GM12878 (cell line): ENCODE measurements around the gene FOXI2. TPM values are rescaled to one million over a fixed set of nuclear protein-coding genes. Genes with fewer than 3 reads are reported as not detected.

Source experiments
- ATAC-seq: fragments of 200-7000 bp; cut with Tn5 transposase; 3 replicates; pipeline ENCODE4 v1.9.1; 2020; ENCODE audit warnings: mild to moderate bottlenecking, moderate library complexity
- BruUV-seq: library from RNA; stranded (reverse); fragments of 400-500 nt; replicated peaks from 2 replicates; lab custom pipeline; 2021; lab: Mats Ljungman, UMichigan
- CTCF ChIA-PET: fragments of 300-600 bp; sonication (Branson Sonifier 250); formaldehyde crosslinking; extraction: SDS; loops from one replicate; lab custom pipeline; 2021; ENCODE audit warnings: inconsistent platforms; lab: Yijun Ruan, JAX
- POLR2A ChIA-PET: fragments of 350-600 bp; formaldehyde crosslinking; extraction: SDS; loops from one replicate; lab custom pipeline; 2021; ENCODE audit warnings: inconsistent platforms; lab: Charles Lee
- RAD21 ChIA-PET: fragments of 300-600 bp; sonication (Branson Sonifier 250); formaldehyde crosslinking; loops from one replicate; lab custom pipeline; 2023; ENCODE audit warnings: antibody characterized with exemption; ENCODE audit not compliant: unreplicated experiment; lab: Charles Lee
- SMC1A ChIA-PET: fragments of 300-600 bp; sonication (Branson Sonifier 250); formaldehyde crosslinking; loops from one replicate; lab custom pipeline; 2023; ENCODE audit not compliant: unreplicated experiment, uncharacterized antibody; lab: Charles Lee
- DNase-seq: peaks from one replicate; pipeline ENCODE4 v3.0.0-alpha.2; 2011; ENCODE audit warnings: low read depth, low spot score
- FAIRE-seq: peaks from 3 replicates; lab custom pipeline; 2011; peaks lifted over from hg19 to GRCh38; lab: Jason Lieb, UNC
- H2AFZ ChIP-seq: 2 replicates; pipeline ENCODE4 v1.6.0; 2011; ENCODE audit warnings: low read depth, low read length, control low read depth; ENCODE audit not compliant: control insufficient read depth
- H3K27ac ChIP-seq: 2 replicates; pipeline ENCODE4 v1.5.1; 2011; ENCODE audit warnings: control low read depth; ENCODE audit not compliant: control insufficient read depth, insufficient read depth
- H3K27me3 ChIP-seq, 2 experiments: replicated peaks in 1 of 2; 2 replicates each; pipeline versions ENCODE4 v1.6.0 to v1.6.1; 2011; ENCODE audit warnings: low read length in 1 of 2; ENCODE audit not compliant: control insufficient read depth in 2 of 2, insufficient read depth in 2 of 2
- H3K36me3 ChIP-seq, 2 experiments: 2 replicates each; pipeline ENCODE4 v1.5.1; 2011; ENCODE audit warnings: low read length in 1 of 2; ENCODE audit not compliant: control insufficient read depth in 2 of 2, insufficient read depth in 2 of 2
- H3K4me1 ChIP-seq: 2 replicates; pipeline ENCODE4 v1.6.1; 2011; ENCODE audit warnings: mild to moderate bottlenecking, low read length, moderate library complexity, mixed read lengths; ENCODE audit not compliant: control insufficient read depth, insufficient read depth
- H3K4me2 ChIP-seq: 2 replicates; pipeline ENCODE4 v1.6.0; 2011; ENCODE audit warnings: control low read depth; ENCODE audit not compliant: control insufficient read depth, insufficient read depth
- H3K4me3 ChIP-seq: fragments of 200-600 bp; sonication (generic); 2 replicates; pipeline ENCODE4 v1.5.1; 2016
- H3K79me2 ChIP-seq: 2 replicates; pipeline ENCODE4 v1.6.0; 2011; ENCODE audit warnings: low read length; ENCODE audit not compliant: control insufficient read depth, insufficient read depth
- H3K9ac ChIP-seq: 2 replicates; pipeline ENCODE4 v1.8.0; 2011; ENCODE audit warnings: low read length, control low read depth, mixed read lengths; ENCODE audit not compliant: control insufficient read depth, insufficient read depth
- H3K9me3 ChIP-seq: replicated peaks from 3 replicates; pipeline ENCODE4 v1.5.1; 2011; ENCODE audit warnings: mild to moderate bottlenecking, low read length; ENCODE audit not compliant: control insufficient read depth, insufficient read depth
- H4K20me1 ChIP-seq: 2 replicates; pipeline ENCODE4 v1.6.0; 2011; ENCODE audit not compliant: control insufficient read depth, insufficient read depth
- BACH1 ChIP-seq: fragments of 450-650 bp; IDR thresholded peaks from 2 replicates; pipeline ENCODE4 v1.6.1; 2017; ENCODE audit warnings: mild to moderate bottlenecking, borderline replicate concordance
- NR2F1 ChIP-seq: fragments of 450-650 bp; conservative IDR thresholded peaks from 2 replicates; pipeline ENCODE4 v1.6.1; 2017; ENCODE audit warnings: mild to moderate bottlenecking
- RCOR1 ChIP-seq: conservative IDR thresholded peaks from 2 replicates; pipeline ENCODE4 v1.6.1; 2012; ENCODE audit warnings: low read depth, low read length, improper control_type of control experiment
- RELA ChIP-seq: fragments of 450-650 bp; IDR thresholded peaks from 2 replicates; pipeline ENCODE4 v1.8.0; 2014; ENCODE audit warnings: borderline replicate concordance; ENCODE audit not compliant: partially characterized antibody
- SP1 ChIP-seq: IDR thresholded peaks from one replicate; pipeline ENCODE4 v1.6.1; 2011; ENCODE audit warnings: low read depth, low read length
- SPI1 ChIP-seq: IDR thresholded peaks from 2 replicates; pipeline ENCODE4 v1.6.1; 2011; ENCODE audit warnings: low read depth, mild to moderate bottlenecking, low read length, moderate library complexity, borderline replicate concordance; ENCODE audit not compliant: insufficient read depth
- SREBF1 ChIP-seq: IDR thresholded peaks from 2 replicates; pipeline ENCODE4 v1.6.1; 2012; ENCODE audit warnings: mild to moderate bottlenecking, low read length
- SRF ChIP-seq, 2 experiments: IDR thresholded peaks; 2 replicates each; pipeline ENCODE4 v1.6.1; 2011; ENCODE audit warnings: low read depth in 2 of 2, low read length in 2 of 2, mild to moderate bottlenecking in 1 of 2, moderate library complexity in 1 of 2
- TARDBP ChIP-seq: IDR thresholded peaks from 2 replicates; pipeline ENCODE4 v1.6.1; 2016; ENCODE audit warnings: borderline replicate concordance
- TCF3 ChIP-seq: IDR thresholded peaks from 2 replicates; pipeline ENCODE4 v1.6.1; 2012; ENCODE audit warnings: low read depth, mild to moderate bottlenecking, low read length, borderline replicate concordance; ENCODE audit not compliant: insufficient read depth
- YBX1 ChIP-seq: fragments of 450-650 bp; IDR thresholded peaks from 2 replicates; pipeline ENCODE4 v1.6.1; 2016; ENCODE audit warnings: antibody characterized with exemption
- ZNF274 ChIP-seq: IDR thresholded peaks from one replicate; pipeline ENCODE4 v1.8.0; 2011; ENCODE audit not compliant: insufficient read length, insufficient read depth
- ZNF384 ChIP-seq: IDR thresholded peaks from 2 replicates; pipeline ENCODE4 v1.6.1; 2012; ENCODE audit warnings: low read depth, mild to moderate bottlenecking, low read length, improper control_type of control experiment, borderline replicate concordance
- ZZZ3 ChIP-seq: IDR thresholded peaks from 2 replicates; pipeline ENCODE4 v1.6.1; 2011; ENCODE audit warnings: low read depth; ENCODE audit not compliant: control insufficient read depth, insufficient read length
- WGBS: methylation state at CpG from one replicate; pipeline ENCODE4 v1.1.6; 2016; ENCODE audit warnings: low lambda C conversion rate; ENCODE audit not compliant: insufficient replicate concordance, insufficient coverage; ENCODE audit errors: missing lambda C conversion rate; 5-methylcytosine and 5-hydroxymethylcytosine counted together
- in situ Hi-C: fragments of 300-500 bp; cut with MboI; formaldehyde crosslinking; loops from 9 replicates; pipeline ENCODE4 v1.14.3; 2018; ENCODE audit warnings: mixed read lengths
- intact Hi-C: fragments of 100-400 bp; cut with micrococcal nuclease; formaldehyde crosslinking; loops from one replicate; pipeline ENCODE4 v1.14.2; 2022; ENCODE audit not compliant: unreplicated experiment
- polyA plus RNA-seq, 11 experiments: library from polyadenylated mRNA; depleted of rRNA in 4 of 11; unstranded in 6 of 11; stranded (reverse) in 5 of 11; fragments of >200 nt; fragmentation: Nextera tagmentation in 4 of 11; fragmentation: Illumina TruSeq in 1 of 11; extraction: Ambion mirVana in 4 of 11; extraction: Trizol in 1 of 11; gene quantifications; 1 replicate in 1 of 11; 2 replicates in 10 of 11; pipeline versions ENCODE4 v1.2.1 to v1.2.3, GENCODE V29; 2011 to 2016; ENCODE audit warnings: inconsistent platforms in 2 of 11, missing spikeins in 2 of 11, low read depth in 1 of 11
- total RNA-seq, 4 experiments: library from RNA; depleted of rRNA in 3 of 4; stranded (reverse); fragments of >200 nt in 3 of 4; fragmentation: Illumina TruSeq in 1 of 4; extraction: Trizol in 1 of 4; gene quantifications; 2 replicates each; pipeline versions ENCODE4 v1.2.1 to v1.2.3, GENCODE V29; 2013 to 2021
- TF ChIP-seq, protein P1 (sequence below): fragments of 150-350 bp; IDR thresholded peaks from 2 replicates; pipeline ENCODE4 v1.6.1; 2014; ENCODE audit warnings: mild to moderate bottlenecking, low read depth, low read length
- TF ChIP-seq, protein P2 (sequence below): IDR thresholded peaks from 2 replicates; pipeline ENCODE4 v1.6.1; 2011; ENCODE audit warnings: mild to moderate bottlenecking, low read depth, low read length, moderate library complexity; ENCODE audit not compliant: insufficient replicate concordance
- TF ChIP-seq, protein P3 (sequence below): fragments of 450-650 bp; IDR thresholded peaks from 2 replicates; pipeline ENCODE4 v1.6.1; 2017; ENCODE audit warnings: antibody characterized with exemption, mild to moderate bottlenecking, moderate library complexity
- TF ChIP-seq, protein P4 (sequence below): fragments of 450-650 bp; IDR thresholded peaks from 2 replicates; pipeline ENCODE4 v1.6.1; 2014; ENCODE audit warnings: mild to moderate bottlenecking

The FOXI2 gene
- total and polyA plus RNA-seq, 10 of the 15 experiments (the other 5 are each of a cell fraction or from before 2014, with no cell fraction given): not detected

DNA sequence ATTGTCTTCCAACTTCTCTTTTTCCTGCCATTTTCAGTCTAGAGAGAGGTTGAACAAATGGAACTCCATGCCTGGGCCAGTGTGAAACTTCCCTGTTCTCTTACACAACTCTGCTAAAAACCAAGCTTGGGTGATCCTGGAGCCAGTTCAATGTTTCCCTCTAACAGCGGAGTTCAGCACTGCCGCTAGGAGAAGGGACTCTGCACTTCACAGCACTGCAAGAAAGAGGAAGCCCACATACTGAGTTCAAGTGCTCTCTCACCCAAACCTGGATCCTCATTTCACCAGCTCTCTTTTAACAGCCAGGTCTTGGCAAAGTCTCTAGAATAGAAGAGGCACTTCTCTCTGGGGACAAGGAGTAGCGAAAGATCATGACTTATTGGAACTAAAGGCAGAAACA lies 18.8 kb downstream of the FOXI2 start (continued):
- TF ChIP-seq, protein P1, sequence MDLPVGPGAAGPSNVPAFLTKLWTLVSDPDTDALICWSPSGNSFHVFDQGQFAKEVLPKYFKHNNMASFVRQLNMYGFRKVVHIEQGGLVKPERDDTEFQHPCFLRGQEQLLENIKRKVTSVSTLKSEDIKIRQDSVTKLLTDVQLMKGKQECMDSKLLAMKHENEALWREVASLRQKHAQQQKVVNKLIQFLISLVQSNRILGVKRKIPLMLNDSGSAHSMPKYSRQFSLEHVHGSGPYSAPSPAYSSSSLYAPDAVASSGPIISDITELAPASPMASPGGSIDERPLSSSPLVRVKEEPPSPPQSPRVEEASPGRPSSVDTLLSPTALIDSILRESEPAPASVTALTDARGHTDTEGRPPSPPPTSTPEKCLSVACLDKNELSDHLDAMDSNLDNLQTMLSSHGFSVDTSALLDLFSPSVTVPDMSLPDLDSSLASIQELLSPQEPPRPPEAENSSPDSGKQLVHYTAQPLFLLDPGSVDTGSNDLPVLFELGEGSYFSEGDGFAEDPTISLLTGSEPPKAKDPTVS: no peak
- TF ChIP-seq SREBF1 (no peak), BACH1 (no peak), SP1 (no peak)

DNA sequence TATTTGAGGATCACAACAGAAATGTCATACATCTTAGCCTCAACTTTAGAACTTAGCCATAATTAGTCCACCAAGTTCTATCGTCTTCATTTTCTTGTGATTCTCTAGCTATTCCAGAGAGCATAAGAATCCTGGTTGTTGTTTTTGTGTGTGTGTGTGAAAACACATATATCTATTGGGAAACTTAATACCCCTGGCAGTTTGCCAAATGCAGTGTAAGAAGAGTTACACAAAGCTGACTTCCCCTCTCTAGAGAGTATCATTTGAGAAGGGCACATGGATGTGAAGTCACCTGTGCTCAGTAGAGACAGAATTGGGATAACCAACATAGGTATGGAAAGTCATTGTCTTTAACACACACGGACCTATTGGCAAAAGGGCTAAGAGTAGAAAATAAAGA lies 19.3 kb downstream of the FOXI2 start:
- 22% methylated on average over 2 of the region's 2 CpGs for WGBS
- RAD21 ChIA-PET: no interaction called here
- Histone ChIP-seq H3K4me3 (no peak overlapping the region), H3K9ac (no peak overlapping the region), H3K36me3 (no peaks in the 10 kb centered on the region), H4K20me1 (no peaks in the 10 kb centered on the region), H3K9me3 (no peaks in the 10 kb centered on the region), H3K4me2 (no peak overlapping the region), H2AFZ (no peak overlapping the region), H3K79me2 (no peaks in the 10 kb centered on the region), H3K27ac (no peak overlapping the region), H3K4me1 (no peaks in the 10 kb centered on the region), H3K27me3 (no peaks in the 10 kb centered on the region)
- SMC1A ChIA-PET: interaction anchor here (1.0 to 1.1 kb wide), 2 partner anchors 11 to 255 kb away, joined by 3 read pairs; no protein-coding TSS in a partner anchor
- intact Hi-C loops: no loop called here
- in situ Hi-C loops: no loop called here
- ATAC-seq: no peak
- BruUV-seq: no TSS peak
- CTCF ChIA-PET: interaction anchor here (1.3 kb wide), 2 partner anchors 9 to 98 kb away, joined by 3 to 9 read pairs; no protein-coding TSS in a partner anchor
- FAIRE-seq: no peak
- POLR2A ChIA-PET: no interaction called here
- no peak for DNase-seq
- TF ChIP-seq, protein P2, sequence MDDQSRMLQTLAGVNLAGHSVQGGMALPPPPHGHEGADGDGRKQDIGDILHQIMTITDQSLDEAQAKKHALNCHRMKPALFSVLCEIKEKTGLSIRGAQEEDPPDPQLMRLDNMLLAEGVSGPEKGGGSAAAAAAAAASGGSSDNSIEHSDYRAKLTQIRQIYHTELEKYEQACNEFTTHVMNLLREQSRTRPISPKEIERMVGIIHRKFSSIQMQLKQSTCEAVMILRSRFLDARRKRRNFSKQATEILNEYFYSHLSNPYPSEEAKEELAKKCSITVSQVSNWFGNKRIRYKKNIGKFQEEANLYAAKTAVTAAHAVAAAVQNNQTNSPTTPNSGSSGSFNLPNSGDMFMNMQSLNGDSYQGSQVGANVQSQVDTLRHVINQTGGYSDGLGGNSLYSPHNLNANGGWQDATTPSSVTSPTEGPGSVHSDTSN: no peak
- no peak for TF ChIP-seq ZNF384
- TF ChIP-seq NR2F1: no peak
- TF ChIP-seq, protein P3, sequence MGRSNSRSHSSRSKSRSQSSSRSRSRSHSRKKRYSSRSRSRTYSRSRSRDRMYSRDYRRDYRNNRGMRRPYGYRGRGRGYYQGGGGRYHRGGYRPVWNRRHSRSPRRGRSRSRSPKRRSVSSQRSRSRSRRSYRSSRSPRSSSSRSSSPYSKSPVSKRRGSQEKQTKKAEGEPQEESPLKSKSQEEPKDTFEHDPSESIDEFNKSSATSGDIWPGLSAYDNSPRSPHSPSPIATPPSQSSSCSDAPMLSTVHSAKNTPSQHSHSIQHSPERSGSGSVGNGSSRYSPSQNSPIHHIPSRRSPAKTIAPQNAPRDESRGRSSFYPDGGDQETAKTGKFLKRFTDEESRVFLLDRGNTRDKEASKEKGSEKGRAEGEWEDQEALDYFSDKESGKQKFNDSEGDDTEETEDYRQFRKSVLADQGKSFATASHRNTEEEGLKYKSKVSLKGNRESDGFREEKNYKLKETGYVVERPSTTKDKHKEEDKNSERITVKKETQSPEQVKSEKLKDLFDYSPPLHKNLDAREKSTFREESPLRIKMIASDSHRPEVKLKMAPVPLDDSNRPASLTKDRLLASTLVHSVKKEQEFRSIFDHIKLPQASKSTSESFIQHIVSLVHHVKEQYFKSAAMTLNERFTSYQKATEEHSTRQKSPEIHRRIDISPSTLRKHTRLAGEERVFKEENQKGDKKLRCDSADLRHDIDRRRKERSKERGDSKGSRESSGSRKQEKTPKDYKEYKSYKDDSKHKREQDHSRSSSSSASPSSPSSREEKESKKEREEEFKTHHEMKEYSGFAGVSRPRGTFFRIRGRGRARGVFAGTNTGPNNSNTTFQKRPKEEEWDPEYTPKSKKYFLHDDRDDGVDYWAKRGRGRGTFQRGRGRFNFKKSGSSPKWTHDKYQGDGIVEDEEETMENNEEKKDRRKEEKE: no peak
- TF ChIP-seq ZNF274: no peak
- no peak for TF ChIP-seq RELA
- no peak for TF ChIP-seq YBX1
- TF ChIP-seq ZZZ3: no peak
- no peak for TF ChIP-seq SPI1
- no peak for TF ChIP-seq TCF3
- TF ChIP-seq RCOR1: no peak
- no peak for TF ChIP-seq SRF (IDR thresholded peaks at IDR 0.05; ENCODE audit: low read depth in 2 of 2, low read length in 2 of 2)
- TF ChIP-seq, protein P4, sequence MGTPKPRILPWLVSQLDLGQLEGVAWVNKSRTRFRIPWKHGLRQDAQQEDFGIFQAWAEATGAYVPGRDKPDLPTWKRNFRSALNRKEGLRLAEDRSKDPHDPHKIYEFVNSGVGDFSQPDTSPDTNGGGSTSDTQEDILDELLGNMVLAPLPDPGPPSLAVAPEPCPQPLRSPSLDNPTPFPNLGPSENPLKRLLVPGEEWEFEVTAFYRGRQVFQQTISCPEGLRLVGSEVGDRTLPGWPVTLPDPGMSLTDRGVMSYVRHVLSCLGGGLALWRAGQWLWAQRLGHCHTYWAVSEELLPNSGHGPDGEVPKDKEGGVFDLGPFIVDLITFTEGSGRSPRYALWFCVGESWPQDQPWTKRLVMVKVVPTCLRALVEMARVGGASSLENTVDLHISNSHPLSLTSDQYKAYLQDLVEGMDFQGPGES: no peak
- TF ChIP-seq TARDBP: no peak
